ENCODE results near the gene TCF3. TPM values are rescaled to one million over a fixed set of nuclear protein-coding genes. Genes with fewer than 3 reads are reported as not detected.
"Not testable (repeated sequence)": the region's sequence is repeated elsewhere in the genome, so short reads cannot be mapped to it uniquely, and the experiment has no call there.

The TCF3 gene
- total RNA-seq, 1 experiment from 2014 or later, result 304 TPM

GRCh38 chr19:1690699-1691307, 38.4 kb upstream of the TCF3 start:
- Histone ChIP-seq H3K27me3 (ENCODE audit: insufficient read depth, low read length) (no peaks in the 10 kb centered on the region; the same call in 1 of the 2 replicates), H2AK5ac (ENCODE audit: insufficient read length, low read length) (no peak overlapping the region), H4K5ac (ENCODE audit: insufficient read length, low read depth, low read length) (no peak overlapping the region), H3K23me2 (ENCODE audit: insufficient read length, low read depth, low read length, poor library complexity, severe bottlenecking) (no peaks in the 10 kb centered on the region), H2BK12ac (ENCODE audit: insufficient read length, low read depth, low read length) (no peak overlapping the region), H3K4me2 (ENCODE audit: insufficient read depth, insufficient read length, low read length) (peak overlapping the region; percentile 19), H4K8ac (replicated peaks; ENCODE audit: insufficient read length, low read depth, low read length) (no peak overlapping the region), H3K14ac (ENCODE audit: insufficient read depth, low read length) (no peak overlapping the region), H2BK5ac (ENCODE audit: insufficient read length, low read length) (no peak overlapping the region), H3K27ac (ENCODE audit: insufficient read length, low read depth, low read length) (no peak overlapping the region), H3K23ac (ENCODE audit: insufficient read length, low read depth, low read length) (no peak overlapping the region), H3T11ph (ENCODE audit: low read length) (no peak overlapping the region), H4K91ac (ENCODE audit: insufficient read length, low read depth, low read length) (no peak overlapping the region), H3K18ac (ENCODE audit: insufficient read length, low read depth, low read length) (no peak overlapping the region), H3K4ac (ENCODE audit: low read depth, low read length) (no peak overlapping the region), H4K20me1 (ENCODE audit: control insufficient read depth, insufficient read depth, insufficient read length) (no peaks in the 10 kb centered on the region), H2BK15ac (ENCODE audit: low read depth, low read length) (no peak overlapping the region), H2BK20ac (ENCODE audit: low read depth, low read length, poor library complexity, severe bottlenecking) (no peak overlapping the region), H3K4me1 (ENCODE audit: insufficient read depth, low read length) (no peaks in the 10 kb centered on the region; the same call in 1 of the 2 replicates), H3K9ac (ENCODE audit: extremely low read depth, insufficient read length, low read length) (no peak overlapping the region), H2BK120ac (ENCODE audit: low read depth, low read length, poor library complexity, severe bottlenecking) (no peak overlapping the region), H3K79me2 (ENCODE audit: insufficient read depth, low read length) (no peaks in the 10 kb centered on the region), H3K56ac (ENCODE audit: insufficient read length, low read depth, low read length) (no peak overlapping the region), H2AFZ (ENCODE audit: low read length) (no peak overlapping the region), H3K9me3 (ENCODE audit: control insufficient read depth, low read depth, low read length) (peaks cover 6% of the 10 kb centered on the region), H3K79me1 (ENCODE audit: insufficient read depth, low read depth, low read length, poor library complexity, severe bottlenecking) (no peaks in the 10 kb centered on the region)
- peaks cover 3 to 12% (median 4%) of the 10 kb centered on the region in 3 experiments; a peak in 4 of 7 replicates for H3K36me3 Mint-ChIP-seq (ENCODE audit: insufficient read depth in 1 of 3, low read depth in 3 of 3)
- peak overlapping the region in 1 of 2 experiments; percentile 72; a peak in 3 of 5 replicates for H3K4me3 Mint-ChIP-seq
- peak; percentile 87 for DNase-seq
- peaks cover 15 to 19% of the 10 kb centered on the region in 2 experiments for H3K9me3 Mint-ChIP-seq
- TF ChIP-seq CTCF (conservative IDR thresholded peaks at IDR 0.05), result no peak
- peaks cover 91% of the 10 kb centered on the region for H3K27me3 Mint-ChIP-seq (ENCODE audit: low read depth)
- H3K27ac Mint-ChIP-seq, result no peak overlapping the region
- H3K4me1 Mint-ChIP-seq, result peaks cover 0 to 18% of the 10 kb centered on the region in 2 experiments; a peak in 2 of 4 replicates
- no CpG with 5 or more reads among the region's 29 CpGs for WGBS (ENCODE audit: extremely low coverage, insufficient read length, low lambda C conversion rate)

- H2AFZ ChIP-seq (ENCODE audit: low read length); H3K27ac ChIP-seq (ENCODE audit: insufficient read length, low read depth, low read length); H4K91ac ChIP-seq (ENCODE audit: insufficient read length, low read depth, low read length); H4K20me1 ChIP-seq (ENCODE audit: control insufficient read depth, insufficient read depth, insufficient read length); H3K23me2 ChIP-seq (ENCODE audit: insufficient read length, low read depth, low read length, poor library complexity, severe bottlenecking); H3K9me3 ChIP-seq (ENCODE audit: control insufficient read depth, low read depth, low read length); H3K9ac ChIP-seq (ENCODE audit: extremely low read depth, insufficient read length, low read length); H3K4me1 ChIP-seq (ENCODE audit: insufficient read depth, low read length); H3K36me3 Mint-ChIP-seq (ENCODE audit: insufficient read depth in 1 of 3, low read depth in 3 of 3); H3K4me2 ChIP-seq (ENCODE audit: insufficient read depth, insufficient read length, low read length); DNase-seq; H2BK5ac ChIP-seq (ENCODE audit: insufficient read length, low read length); H3K14ac ChIP-seq (ENCODE audit: insufficient read depth, low read length); H4K5ac ChIP-seq (ENCODE audit: insufficient read length, low read depth, low read length); H2BK15ac ChIP-seq (ENCODE audit: low read depth, low read length); H3K56ac ChIP-seq (ENCODE audit: insufficient read length, low read depth, low read length); H3T11ph ChIP-seq (ENCODE audit: low read length); H2BK20ac ChIP-seq (ENCODE audit: low read depth, low read length, poor library complexity, severe bottlenecking); H3K4me3 Mint-ChIP-seq; H3K79me2 ChIP-seq (ENCODE audit: insufficient read depth, low read length); H4K8ac ChIP-seq (replicated peaks; ENCODE audit: insufficient read length, low read depth, low read length); H3K27me3 ChIP-seq (ENCODE audit: insufficient read depth, low read length); H3K23ac ChIP-seq (ENCODE audit: insufficient read length, low read depth, low read length); H2BK12ac ChIP-seq (ENCODE audit: insufficient read length, low read depth, low read length); H3K79me1 ChIP-seq (ENCODE audit: insufficient read depth, low read depth, low read length, poor library complexity, severe bottlenecking); H3K9me3 Mint-ChIP-seq; H3K18ac ChIP-seq (ENCODE audit: insufficient read length, low read depth, low read length); H3K4ac ChIP-seq (ENCODE audit: low read depth, low read length); H3K27ac Mint-ChIP-seq; H2BK120ac ChIP-seq (ENCODE audit: low read depth, low read length, poor library complexity, severe bottlenecking); H2AK5ac ChIP-seq (ENCODE audit: insufficient read length, low read length): not testable (repeated sequence)
- peaks cover 84% of the 10 kb centered on the region for H3K27me3 Mint-ChIP-seq (ENCODE audit: low read depth)
- peaks cover 0 to 18% of the 10 kb centered on the region in 2 experiments; a peak in 2 of 4 replicates for H3K4me1 Mint-ChIP-seq
- WGBS (ENCODE audit: extremely low coverage, insufficient read length, low lambda C conversion rate), result no CpG with 5 or more reads among the region's 5 CpGs
Observed at GRCh38 chr19:1685785-1686184, 33.4 kb upstream of the TCF3 start.

All from H9 (cell line).